PC-3 (cell line): ENCODE data around the gene TGM3.

Experiments
- CTCF ChIP-seq: fragments of 300-600 bp; sonication (generic); conservative IDR thresholded peaks from 2 replicates; pipeline ENCODE4 v1.5.1; 2017; ENCODE audit warnings: antibody characterized with exemption, low read depth, mild to moderate bottlenecking, low read length
- EZH2phosphoT487 ChIP-seq: fragments of 300-600 bp; sonication (generic); IDR thresholded peaks from 2 replicates; pipeline ENCODE4 v1.6.1; 2018; ENCODE audit warnings: mild to moderate bottlenecking, antibody characterized with exemption, low read length, borderline replicate concordance

- TF ChIP-seq CTCF, result no peak
- no peak for TF ChIP-seq EZH2phosphoT487
These were observed 54.0 kb downstream of the TGM3 start for GRCh38 chr20:2349801-2350200.
